CD4-positive, alpha-beta T cell treated with Interleukin-17A for 4 hours (primary cell): Measurements from ENCODE around the gene SNX1.
"Not testable (repeated sequence)": the region's sequence is repeated elsewhere in the genome, so short reads cannot be mapped to it uniquely, and the experiment has no call there.

Experiments used
- DNase-seq: peaks from one replicate; pipeline ENCODE4 v3.0.0-alpha.2; 2020; ENCODE audit warnings: mixed read lengths

SNX1 gene

DNA sequence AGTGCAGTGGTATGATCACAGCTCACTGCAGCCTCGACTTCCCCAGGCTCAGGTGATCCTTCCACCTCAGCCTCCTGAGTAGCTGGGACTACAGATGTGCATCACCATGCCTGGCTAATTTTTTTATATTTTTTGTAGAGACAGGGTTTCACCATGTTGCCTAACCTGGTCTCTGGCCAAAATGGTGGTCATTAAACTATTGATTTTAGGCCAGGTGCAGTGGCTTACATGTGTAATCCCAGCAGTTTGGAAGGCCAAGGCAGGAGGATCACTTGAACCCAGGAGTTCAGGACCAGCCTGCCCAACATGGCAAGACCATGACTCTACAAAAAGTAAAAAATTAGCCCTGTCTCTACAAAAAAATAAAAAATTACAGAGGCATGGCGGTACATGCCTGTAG, 24.5 kb downstream of the SNX1 start:
- DNase-seq: not testable (repeated sequence)

DNA sequence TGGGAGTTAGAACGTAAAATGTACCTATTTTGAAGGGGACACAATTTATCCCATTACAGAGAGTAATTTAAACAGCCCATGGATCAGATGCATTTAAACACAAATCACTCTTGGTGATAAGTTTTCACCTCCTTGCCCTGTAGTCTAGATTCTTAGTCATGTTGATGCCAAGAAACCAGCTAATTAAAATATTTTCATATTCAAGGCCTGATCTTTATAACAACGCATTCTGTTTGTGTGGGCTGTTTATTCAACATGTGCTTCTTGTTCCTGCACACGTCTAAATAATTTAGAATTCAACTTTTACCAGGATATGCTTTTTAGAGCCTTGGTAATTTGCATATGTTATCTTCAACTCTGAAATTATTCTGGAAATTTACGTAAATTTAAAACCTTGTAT, 25.8 kb downstream of the SNX1 start:
- DNase-seq: no peak

DNA sequence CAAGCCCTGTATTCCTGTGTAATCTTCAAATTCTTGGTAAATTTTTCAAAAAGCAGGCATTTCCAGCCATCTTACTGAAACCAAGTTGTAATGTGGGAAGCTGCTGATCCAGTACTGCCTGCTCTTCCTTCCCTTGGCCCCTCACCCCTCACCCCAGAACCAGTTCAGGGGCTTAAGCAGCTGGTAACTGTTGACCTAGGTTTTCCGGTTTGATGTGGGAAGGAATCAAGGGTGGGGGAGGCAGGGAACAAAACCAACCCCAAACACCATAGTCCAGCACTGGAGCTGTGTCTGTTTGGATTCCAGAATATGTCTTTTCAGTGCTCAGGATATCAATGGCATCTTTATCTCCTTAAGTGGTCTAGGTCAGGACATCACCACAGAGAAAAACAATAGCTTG, 26.7 kb downstream of the SNX1 start:
- DNase-seq: no peak

DNA sequence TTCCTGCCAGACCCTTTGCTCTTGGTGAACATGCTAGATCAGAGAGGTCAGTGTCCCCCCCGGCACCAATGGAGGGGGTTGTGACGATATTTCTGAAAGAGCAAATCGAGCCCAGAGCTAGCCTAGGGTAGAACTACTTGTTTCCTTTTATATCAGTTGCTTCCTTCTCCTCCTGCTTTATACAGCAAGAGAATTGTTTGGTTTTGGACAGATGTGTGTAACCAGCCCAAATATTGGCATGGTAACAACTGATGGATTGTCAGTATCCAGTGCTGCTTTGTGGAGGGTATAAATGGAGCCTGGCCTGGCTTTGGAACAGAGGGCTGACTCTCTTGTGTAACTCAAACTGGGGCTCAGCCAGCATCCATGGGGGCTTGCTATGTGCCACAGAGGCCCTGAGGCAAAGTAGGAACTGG, 27.2 kb downstream of the SNX1 start:
- DNase-seq: no peak

DNA sequence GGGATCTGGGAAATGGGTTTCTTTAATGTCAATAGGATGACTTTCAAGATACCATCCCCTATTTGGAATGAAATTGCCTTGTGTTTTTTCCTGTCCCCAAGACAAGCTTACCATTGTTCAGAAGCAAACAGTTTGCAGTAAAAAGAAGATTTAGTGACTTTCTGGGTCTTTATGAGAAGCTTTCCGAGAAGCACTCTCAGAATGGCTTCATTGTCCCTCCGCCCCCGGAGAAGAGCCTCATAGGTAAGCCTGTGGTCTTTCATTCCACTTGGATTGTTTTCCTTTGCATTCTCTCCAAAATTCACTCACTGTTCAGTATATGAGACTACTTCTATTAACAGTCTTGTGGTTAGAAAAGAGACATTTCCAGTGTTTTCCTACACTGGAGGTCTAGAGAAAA, 30.2 kb downstream of the SNX1 start:
- DNase-seq: no peak

DNA sequence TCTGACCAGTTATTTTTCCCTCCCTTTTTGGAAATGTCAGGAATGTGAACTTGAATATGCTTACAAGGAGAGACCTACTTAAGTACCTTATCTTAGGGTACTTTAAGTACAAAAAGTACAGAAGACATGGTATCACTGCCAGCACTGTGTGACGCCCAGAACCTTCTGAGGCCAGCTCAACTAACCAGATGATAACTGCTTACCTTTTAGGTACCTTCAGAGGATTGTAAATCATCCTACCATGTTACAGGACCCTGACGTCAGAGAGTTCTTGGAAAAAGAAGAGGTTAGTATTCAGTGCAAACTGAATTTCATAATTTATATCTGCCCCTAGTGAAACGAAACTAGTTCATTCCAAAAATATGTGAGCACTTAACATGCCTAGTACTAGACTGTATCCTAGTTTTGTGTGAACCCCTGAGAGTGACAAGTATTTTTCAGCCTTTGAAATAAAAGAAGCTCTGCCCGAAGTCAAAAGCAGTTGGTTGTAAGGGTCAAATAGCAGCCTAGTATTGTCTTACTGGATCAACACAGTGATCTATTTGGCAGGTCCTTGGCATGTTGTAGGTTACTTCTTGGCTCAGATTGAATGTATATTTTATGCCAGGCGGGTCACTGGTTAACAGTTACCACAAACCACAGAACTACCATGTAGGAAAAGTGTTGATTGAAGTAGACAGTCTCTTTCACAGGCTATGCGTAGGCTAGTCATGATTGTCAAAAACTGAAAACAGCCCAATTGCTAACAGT, 31.9 kb downstream of the SNX1 start:
- no peak for DNase-seq

DNA sequence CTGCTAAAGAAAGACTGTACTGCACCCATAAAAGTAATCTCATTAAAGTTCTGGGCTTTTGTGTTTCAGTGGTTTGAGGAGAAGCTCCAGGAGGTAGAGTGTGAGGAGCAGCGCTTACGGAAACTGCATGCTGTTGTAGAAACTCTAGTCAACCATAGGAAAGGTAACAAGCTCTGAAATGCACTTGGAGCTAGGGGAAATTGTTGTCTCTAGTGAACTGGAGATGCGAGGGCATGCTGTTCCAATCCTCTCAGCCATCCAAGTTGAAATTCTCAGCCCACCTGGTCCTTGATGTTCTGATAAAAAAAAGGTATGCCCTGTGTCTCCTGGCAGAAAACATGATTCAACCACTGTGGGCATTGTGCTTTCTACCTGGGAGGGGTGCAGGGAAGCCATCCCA, 34.4 kb downstream of the SNX1 start:
- DNase-seq: no peak

DNA sequence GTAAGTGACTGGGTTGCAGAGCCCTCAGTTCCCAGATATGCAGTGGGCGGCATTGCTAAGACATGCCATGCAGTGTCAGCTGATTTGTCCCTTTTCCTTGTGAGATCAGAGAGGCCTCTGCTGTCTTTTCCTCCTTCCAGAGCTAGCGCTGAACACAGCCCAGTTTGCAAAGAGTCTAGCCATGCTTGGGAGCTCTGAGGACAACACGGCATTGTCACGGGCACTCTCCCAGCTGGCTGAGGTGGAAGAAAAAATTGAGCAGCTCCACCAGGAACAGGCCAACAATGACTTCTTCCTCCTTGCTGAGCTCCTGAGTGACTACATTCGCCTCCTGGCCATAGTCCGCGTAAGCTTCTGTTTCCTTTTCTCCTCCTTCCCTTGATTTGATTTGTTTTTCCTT, 35.8 kb downstream of the SNX1 start:
- DNase-seq: no peak

DNA sequence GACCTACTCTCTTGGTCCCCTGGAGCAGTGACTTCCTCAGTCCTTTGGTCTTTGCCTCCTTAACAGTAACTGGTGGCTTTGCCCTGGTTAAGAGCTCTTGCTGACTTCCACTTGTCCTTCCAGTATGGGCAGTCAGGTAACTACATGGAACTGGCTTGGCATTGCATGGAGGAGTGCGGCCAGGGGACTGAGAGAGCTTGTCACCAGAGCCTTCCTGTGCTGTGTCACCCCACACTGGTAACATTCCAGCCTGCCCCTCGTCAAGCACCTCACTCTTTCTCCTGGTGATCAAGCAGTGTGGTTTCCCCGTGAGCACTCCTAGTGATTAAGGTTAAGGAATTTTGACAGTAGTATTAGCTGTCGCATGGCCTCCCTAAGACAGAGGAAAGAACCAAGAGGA, 36.4 kb downstream of the SNX1 start:
- DNase-seq: no peak

DNA sequence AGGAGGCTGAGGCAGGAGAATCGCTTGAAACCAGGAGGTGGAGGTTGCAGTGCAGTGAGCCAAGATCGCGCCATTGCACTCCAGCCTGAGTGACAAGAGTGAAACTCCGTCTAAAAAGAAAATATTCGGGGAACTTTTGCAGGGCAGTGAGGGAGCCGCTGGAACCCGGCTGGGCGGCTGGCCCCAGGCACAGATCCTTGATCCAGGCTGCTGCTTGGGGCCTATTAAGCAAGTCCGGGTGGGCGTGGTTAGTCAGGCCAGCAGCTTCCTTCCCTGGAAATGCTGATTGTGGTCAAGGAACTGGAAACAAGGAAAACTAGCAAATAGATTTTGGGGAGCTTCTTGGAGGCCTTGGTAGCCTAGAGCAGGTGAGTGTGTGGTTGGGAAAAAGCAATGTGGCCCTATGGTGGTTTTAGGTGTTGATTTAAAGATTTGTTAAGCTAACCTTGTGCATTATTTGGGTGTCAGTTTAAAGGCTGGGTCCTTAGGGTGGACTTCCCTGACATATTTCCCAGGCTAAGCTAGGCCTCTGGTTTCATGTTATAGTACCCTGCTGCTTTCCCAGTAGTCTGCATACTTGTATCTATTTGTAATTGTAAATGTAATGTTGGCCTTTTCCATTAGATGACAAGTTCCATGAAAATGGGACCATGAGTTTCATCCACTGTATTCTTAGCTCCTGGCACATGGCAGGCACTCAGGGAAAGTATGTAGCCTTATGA, 38.0 kb downstream of the SNX1 start:
- DNase-seq: no peak

DNA sequence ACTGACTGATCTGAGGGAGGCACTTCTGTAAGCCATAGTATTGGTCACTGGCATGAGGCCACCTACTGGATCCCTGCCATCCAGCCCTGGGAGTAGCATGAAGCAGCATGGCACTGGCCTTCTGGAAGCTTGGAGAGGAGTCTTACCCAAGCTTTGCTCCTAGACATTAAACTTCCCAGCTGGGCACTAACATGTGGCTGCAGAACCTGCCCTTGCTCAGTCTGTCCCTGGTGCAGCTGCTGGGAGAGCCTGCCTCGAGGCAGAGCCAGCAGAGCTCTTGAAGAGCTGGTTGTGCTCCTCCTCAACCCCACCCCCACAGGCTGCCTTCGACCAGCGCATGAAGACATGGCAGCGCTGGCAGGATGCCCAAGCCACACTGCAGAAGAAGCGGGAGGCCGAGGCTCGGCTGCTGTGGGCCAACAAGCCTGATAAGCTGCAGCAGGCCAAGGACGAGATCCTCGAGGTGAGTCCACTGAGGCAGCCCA, 38.6 kb downstream of the SNX1 start:
- no peak for DNase-seq

DNA sequence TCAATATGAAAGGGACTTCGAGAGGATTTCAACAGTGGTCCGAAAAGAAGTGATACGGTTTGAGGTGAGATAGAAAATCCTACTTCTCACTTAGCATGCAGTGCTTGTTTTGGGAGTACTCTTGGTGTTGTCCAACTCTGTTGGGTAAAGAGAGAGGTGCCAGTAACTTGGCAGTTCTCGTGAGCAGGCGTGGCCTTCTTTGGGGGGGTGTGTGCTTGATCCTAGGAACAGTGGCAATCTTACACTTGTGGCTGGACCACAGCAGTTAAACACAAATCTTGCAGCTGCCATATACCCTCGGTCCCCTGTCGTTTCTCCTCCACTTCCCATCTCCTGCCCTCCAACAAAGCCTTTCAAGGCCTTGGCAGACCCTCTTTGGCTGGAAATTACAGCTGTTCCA, 40.6 kb downstream of the SNX1 start:
- no peak for DNase-seq

DNA sequence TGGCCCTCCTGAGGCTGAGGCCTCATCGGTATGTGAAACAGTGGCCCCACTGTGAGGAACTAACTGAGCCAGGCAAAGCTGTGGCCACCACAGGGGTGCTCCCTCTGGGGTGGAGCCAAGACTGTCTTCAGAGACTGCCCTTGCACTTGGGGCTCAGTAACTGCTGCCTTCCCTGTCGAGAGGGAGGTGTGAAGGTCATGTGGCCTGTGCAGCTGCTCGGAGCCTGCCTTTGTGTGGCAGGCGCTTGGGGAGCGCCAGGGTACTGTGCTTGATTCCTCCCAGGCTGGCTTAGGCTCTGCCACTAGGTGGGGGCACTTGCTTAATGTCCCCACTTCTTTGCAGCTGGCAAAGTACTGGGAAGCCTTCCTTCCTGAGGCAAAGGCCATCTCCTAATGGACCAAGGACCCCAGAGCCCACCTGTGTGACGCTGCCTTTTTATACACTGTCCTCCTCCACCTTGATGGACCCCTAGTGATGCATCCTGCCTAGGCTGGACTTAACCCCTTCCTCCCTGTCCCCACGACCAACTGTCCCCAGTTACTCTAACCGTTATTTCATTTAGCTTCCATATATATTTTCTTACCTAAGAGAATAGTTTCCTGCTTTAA, 41.5 kb downstream of the SNX1 start:
- no peak for DNase-seq

DNA sequence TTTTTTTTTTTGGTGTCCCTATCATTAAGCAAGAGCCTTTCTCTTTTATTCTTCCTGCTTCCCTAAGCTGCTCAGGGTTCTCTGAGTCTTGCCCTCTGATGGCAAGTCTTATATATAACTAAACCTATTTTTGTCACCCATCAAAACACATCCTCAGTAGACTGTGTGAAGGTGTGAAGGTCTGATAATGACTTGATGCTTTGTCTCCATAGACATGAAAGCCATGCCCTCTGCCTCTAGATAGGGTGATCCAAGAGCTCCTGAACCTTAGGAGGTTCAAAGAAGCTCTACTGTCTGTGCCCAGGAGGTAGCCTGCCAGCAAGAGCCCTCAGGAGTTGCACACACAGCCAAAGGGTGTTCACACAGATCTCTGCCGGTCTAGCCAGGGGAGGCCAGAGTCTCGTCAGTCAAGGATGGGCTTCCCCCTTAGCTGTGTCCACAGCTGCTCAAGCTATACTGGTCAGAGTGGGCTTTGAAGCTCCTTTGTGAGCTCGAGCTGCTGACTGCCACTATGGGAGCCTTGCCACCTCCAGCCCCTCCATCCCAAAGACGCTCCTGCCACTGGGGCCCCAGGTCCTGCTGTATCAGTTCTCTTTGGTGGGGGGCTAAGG, 42.7 kb downstream of the SNX1 start:
- DNase-seq: no peak

DNA sequence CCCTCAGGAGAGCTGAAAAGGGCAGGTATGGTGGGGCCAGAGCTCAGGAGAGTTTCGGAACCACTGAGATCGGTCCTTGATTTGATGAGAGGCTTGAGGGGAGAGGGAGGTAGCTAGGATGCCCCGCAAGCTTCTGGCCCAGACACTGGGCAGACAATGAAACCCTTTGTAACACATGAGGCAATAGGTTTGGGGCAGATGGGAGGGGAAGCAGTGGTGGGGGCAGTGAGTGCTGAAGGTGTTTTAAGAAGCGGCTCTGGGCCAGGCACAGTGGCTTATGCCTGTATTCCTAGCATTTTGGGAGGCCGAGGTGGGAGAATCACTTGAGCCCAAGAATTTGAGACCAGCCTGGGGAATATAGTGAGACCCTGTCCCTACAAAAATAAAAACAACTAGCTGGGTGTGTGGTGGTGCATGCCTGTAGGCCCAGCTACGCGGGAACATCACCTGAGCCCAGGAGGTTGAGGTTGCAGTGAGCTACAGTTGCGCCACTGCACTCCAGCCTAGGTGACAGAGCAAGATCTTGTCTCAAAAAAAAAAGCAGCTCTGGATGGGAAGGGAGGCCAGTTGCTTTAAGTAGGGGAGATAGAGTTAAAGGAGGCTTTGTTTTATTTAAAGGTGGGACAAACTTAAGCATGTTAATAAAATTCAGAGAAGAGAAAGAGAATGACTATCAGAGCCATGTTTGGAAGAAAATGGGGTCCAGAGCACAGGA, 46.2 kb downstream of the SNX1 start:
- DNase-seq: no peak

DNA sequence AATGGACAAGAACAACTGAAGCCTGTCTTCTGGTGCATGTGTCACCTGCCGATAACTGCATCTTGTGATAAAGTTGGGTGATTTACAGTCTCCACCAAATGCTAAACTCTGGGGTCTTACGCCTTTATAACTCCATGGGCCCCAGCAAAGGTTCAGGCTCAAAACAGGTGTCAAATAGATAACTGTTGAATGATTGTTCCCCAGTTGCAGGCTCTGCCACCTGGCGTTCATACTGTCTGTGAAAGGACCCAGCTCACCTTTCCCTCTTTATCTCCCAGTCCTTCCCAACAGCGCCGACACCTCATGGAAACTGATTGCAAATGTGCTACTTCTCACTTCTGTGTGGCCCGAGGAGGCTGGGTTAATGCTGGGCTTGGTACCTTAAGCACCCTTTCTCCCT, 47.5 kb downstream of the SNX1 start:
- no peak for DNase-seq

DNA sequence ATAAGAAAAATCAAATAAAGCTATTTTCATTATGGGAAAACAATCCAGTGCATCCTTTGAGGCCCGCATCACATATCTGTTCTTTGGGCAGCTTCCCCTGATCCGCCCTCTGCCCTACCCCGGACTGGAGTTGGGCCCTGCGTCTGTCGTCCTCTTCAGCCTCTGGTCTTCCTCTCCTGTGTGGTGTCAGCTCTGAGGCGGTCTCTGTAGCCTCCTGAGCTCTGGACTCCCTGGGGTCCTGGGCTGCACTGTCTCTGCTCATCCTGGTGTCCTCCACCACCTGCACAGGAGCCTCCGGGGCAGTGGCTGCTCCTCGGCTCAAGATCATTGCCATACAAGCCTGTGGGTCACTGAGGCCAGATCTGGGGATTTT, 48.4 kb downstream of the SNX1 start:
- no peak for DNase-seq

DNA sequence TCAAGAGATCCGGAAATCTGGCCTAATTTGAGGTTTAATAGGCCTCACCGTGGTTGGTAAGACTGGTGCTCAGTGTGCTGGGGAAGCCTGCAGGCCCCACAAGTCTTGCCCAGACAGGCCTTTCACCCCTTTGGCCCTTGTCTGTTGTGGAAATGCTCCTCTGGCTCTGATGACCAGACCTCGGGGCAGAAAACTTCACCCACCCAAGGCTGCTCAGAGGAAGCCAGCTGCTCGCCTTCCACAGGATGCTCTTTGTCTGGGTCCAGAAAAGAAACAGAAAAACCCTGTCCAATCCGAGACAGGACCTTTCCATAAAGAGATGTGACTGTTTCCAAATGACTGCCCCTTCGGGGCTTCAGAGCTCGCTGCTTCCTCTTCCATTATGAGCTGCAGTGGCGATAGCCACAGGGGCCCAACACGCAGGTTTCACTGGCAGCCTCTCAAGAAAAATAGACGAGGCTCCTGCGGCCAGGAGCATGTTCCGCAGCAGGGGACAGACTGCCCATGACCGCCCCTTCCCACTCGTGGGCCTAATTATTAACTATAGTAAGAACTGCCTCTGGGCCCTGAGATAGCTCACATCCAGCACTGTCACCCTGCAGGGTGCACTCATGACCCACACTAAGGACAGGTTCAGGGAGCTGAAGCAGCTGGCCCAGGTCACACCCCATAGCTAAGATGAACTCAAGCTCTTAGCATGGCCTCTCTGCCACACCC, 48.9 kb downstream of the SNX1 start:
- DNase-seq: no peak

DNA sequence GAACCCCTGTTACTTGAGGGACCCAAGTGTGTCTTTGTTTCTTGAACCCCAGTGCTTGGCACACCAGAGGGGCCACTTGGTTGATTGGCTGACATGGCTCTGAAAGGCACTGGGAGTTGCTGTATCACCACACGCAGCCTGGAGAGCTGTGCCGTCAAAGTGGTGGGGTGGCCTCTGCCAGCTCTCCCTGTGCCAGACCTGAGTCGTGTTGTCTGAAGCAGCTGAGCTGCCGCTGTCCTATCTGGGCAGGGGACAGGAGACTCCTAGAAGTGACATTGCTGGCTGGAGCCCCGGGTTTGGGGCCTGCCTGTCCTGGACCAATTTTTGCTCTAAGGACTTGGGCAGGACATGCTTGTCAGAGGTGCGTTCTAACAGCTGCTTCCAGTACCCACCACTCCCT, 50.3 kb downstream of the SNX1 start:
- no peak for DNase-seq

DNA sequence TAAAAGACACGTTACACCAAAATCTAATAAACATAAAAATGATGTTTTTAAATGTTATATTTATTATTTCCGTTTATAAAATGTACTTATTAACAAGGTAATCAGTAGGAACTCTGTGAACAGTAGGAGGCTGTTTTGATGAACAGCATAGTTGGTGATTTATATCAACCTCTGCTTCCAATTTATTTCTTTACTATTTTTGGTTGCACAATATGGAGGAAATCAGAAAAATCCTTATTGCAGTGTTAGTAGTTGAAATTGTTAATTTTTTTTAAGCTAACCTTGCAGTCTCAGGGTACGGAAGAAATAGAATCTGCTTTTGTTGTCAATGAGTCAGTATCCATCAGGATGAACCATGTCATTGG, 50.7 kb downstream of the SNX1 start:
- DNase-seq: no peak

DNA sequence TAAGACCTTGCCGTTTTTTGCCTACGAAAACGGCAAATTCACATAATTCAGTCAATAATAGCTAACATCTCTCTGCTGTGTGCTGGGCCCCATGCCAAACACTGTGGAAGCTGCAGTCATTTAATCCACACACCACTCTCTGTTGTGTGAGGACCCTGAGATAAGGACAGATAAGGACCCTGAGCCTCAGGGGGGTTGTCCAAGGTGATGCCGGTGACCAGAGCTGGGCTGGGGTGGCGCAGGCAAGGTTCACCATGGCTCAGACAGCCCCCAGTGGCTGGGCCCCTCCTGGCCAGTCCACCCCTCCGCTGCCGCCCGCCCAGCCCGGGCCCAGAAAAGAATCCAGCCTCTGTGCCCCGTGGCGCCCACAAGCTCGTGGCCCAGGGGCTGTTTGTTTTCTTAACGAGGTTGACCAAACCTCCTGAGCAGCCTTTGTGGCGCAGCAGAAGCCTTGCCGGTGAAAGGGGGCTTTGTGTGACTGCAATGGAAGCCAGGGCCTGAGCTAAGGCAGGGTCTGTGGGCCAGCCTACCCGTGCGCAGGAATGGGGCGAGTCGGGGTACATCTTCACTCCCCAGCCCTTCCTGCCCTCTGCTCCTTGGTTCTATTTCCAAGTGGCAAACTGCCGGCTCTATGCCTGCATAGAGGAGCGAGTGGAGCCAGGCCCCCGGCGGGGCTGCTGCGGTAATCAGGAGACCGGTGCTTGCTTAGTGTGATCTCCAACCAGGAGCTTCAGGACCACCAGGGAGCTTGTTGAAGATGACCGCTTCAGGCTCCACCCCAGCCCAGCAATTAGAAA, 51.3 kb downstream of the SNX1 start:
- DNase-seq: no peak

DNA sequence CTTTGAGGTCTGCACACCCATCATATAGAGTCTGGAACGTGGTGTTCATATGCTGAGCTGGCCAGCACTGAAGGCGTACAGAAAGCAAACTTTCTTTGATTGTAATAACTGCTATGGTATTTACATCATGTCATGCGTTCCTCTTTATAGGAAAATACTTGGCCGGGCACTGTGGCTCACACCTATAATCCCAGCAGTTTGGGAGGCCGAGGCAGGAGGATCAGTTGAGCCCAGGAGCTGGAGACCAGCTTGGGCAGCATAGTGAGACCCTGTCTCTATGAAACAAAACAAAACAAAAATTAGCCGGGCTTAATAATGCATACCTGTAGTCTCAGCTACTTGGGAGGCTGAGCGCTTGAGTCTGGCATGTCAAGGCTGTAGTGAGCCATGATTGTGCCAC, 52.4 kb downstream of the SNX1 start:
- DNase-seq: no peak
